ENCODE data around the gene MORN4.

The MORN4 gene

GRCh38 chr10:97632949-97633884, at the start of gene MORN4:
MORN4 (minus strand) TSS chr10:97633500; CDS start chr10:97619653, 13,847 bp downstream.
- H3K4me3 ChIP-seq (ENCODE audit: low read depth, low read length): peak within 1 kb of the TSS; percentile 80
- peak; percentile 88 for DNase-seq (ENCODE audit: low read depth, low spot score)
- in situ Hi-C loops (cut with HindIII; ENCODE audit: low sequenced_read_pairs): no loop called here
- TF ChIP-seq CTCF (IDR thresholded peaks at IDR 0.05; ENCODE audit: low read depth, low read length): no peak

GRCh38 chr10:97682042-97682441, 48.7 kb upstream of the MORN4 start:
- no peak for TF ChIP-seq CTCF (IDR thresholded peaks at IDR 0.05; ENCODE audit: low read depth, low read length)
- H3K4me3 ChIP-seq (ENCODE audit: low read depth, low read length): no peak overlapping the region
- no peak for DNase-seq (ENCODE audit: low read depth, low spot score)
- in situ Hi-C loops (cut with HindIII; ENCODE audit: low sequenced_read_pairs): no loop called here

- no peak for DNase-seq (ENCODE audit: low read depth, low spot score)
- no peak for TF ChIP-seq CTCF (IDR thresholded peaks at IDR 0.05; ENCODE audit: low read depth, low read length)
- in situ Hi-C loops (cut with HindIII; ENCODE audit: low sequenced_read_pairs): no loop called here
- H3K4me3 ChIP-seq (ENCODE audit: low read depth, low read length): no peak overlapping the region
These were observed 46.3 kb upstream of the MORN4 start for GRCh38 chr10:97679594-97679993.

GRCh38 chr10:97676770-97677581, 43.7 kb upstream of the MORN4 start:
- H3K4me3 ChIP-seq (ENCODE audit: low read depth, low read length): no peak overlapping the region
- in situ Hi-C loops (cut with HindIII; ENCODE audit: low sequenced_read_pairs): no loop called here
- peak; percentile 89 for TF ChIP-seq CTCF (IDR thresholded peaks at IDR 0.05; ENCODE audit: low read depth, low read length)
- peak; percentile 57 for DNase-seq (ENCODE audit: low read depth, low spot score)

GRCh38 chr10:97675222-97675621, 41.9 kb upstream of the MORN4 start:
- no peak for TF ChIP-seq CTCF (IDR thresholded peaks at IDR 0.05; ENCODE audit: low read depth, low read length)
- in situ Hi-C loops (cut with HindIII; ENCODE audit: low sequenced_read_pairs): no loop called here
- DNase-seq (ENCODE audit: low read depth, low spot score): no peak
- no peak overlapping the region for H3K4me3 ChIP-seq (ENCODE audit: low read depth, low read length)

- no peak for TF ChIP-seq CTCF (IDR thresholded peaks at IDR 0.05; ENCODE audit: low read depth, low read length)
- H3K4me3 ChIP-seq (ENCODE audit: low read depth, low read length): no peak overlapping the region
- DNase-seq (ENCODE audit: low read depth, low spot score): peak; percentile 52
- in situ Hi-C loops (cut with HindIII; ENCODE audit: low sequenced_read_pairs): no loop called here
These were observed 40.6 kb upstream of the MORN4 start for GRCh38 chr10:97673736-97674525.
